Stimulated activated CD8-positive, alpha-beta memory T cell treated with anti-CD3 and anti-CD28 coated beads, Interleukin-4, amount 100 ng/mL, for 1 hour (primary cell): ENCODE measurements around the gene NES.

Experiments used
- DNase-seq, 2 donors: peaks; one replicate each; pipeline ENCODE4 v3.0.0-alpha.2; 2020; ENCODE audit warnings: low read depth in 2 of 2, low spot score in 1 of 2

The NES gene

GRCh38 chr1:156625436-156626078, 51.6 kb downstream of the NES start:
- DNase-seq, result peak; percentile 34 to 39

GRCh38 chr1:156624814-156625435, 52.3 kb downstream of the NES start:
- no peak for DNase-seq

GRCh38 chr1:156623946-156624813, 53.0 kb downstream of the NES start:
- no peak for DNase-seq

- no peak for DNase-seq
Observed at GRCh38 chr1:156622581-156623297, 54.5 kb downstream of the NES start.

- no peak for DNase-seq
Observed at GRCh38 chr1:156619582-156619955, 57.6 kb downstream of the NES start.

GRCh38 chr1:156618853-156619581, 58.2 kb downstream of the NES start, which contains the start of gene HAPLN2:
TSS of gene HAPLN2 (plus strand) at chr1:156619415. CDS start at chr1:156623491, 4,076 bp downstream.
- no peak for DNase-seq
